Activated CD4-positive, CD25-positive, alpha-beta regulatory T cell treated with anti-CD3 and anti-CD28 coated beads, Interleukin-2, amount 50 U/mL, for 16 hours (primary cell): ENCODE data around the gene CRAMP1.
"Not testable (repeated sequence)": the region's sequence is repeated elsewhere in the genome, so short reads cannot be mapped to it uniquely, and the experiment has no call there.

Source experiments
- DNase-seq: peaks from one replicate; pipeline ENCODE4 v3.0.0-alpha.2; 2020; ENCODE audit warnings: low read depth, low spot score

CRAMP1 gene

GRCh38 chr16:1712791-1713261 lies 100.7 kb downstream of the CRAMP1 start:
- DNase-seq, result no peak

GRCh38 chr16:1713331-1713730 lies 101.2 kb downstream of the CRAMP1 start:
- DNase-seq, result no peak

GRCh38 chr16:1713933-1714332 lies 101.8 kb downstream of the CRAMP1 start:
- DNase-seq, result no peak

- no peak for DNase-seq
Observed at GRCh38 chr16:1715220-1715619, 103.1 kb downstream of the CRAMP1 start.

- not testable (repeated sequence) for DNase-seq
Observed at GRCh38 chr16:1718236-1718635, 106.1 kb downstream of the CRAMP1 start.

- not testable (repeated sequence) for DNase-seq
Observed at GRCh38 chr16:1719559-1720229, 107.5 kb downstream of the CRAMP1 start.

GRCh38 chr16:1721372-1721771 lies 109.2 kb downstream of the CRAMP1 start:
- no peak for DNase-seq

- DNase-seq, result no peak
Observed at GRCh38 chr16:1723450-1724147, 111.4 kb downstream of the CRAMP1 start.

- DNase-seq, result no peak
Observed at GRCh38 chr16:1724491-1724890, 112.3 kb downstream of the CRAMP1 start.

- no peak for DNase-seq
Observed at GRCh38 chr16:1726661-1727502, 114.7 kb downstream of the CRAMP1 start.
